ENCODE data around the gene MKS1. TPM values are rescaled to one million over a fixed set of nuclear protein-coding genes. Genes with fewer than 3 reads are reported as not detected.

MKS1 gene
- total RNA-seq, 1 experiment from 2014 or later, result 24.8 TPM

GRCh38 chr17:58244963-58245362 lies 25.9 kb upstream of the MKS1 start:
- no peak overlapping the region for H2BK5ac ChIP-seq (ENCODE audit: insufficient read length, low read length)
- no peak overlapping the region for H4K91ac ChIP-seq (ENCODE audit: insufficient read length, low read depth, low read length)
- no peaks in the 10 kb centered on the region for H3K79me1 ChIP-seq (ENCODE audit: insufficient read depth, low read depth, low read length, poor library complexity, severe bottlenecking)
- H3K27me3 Mint-ChIP-seq (ENCODE audit: low read depth), result peaks cover 96% of the 10 kb centered on the region
- no CpG with 5 or more reads among the region's 6 CpGs for WGBS (ENCODE audit: extremely low coverage, insufficient read length, low lambda C conversion rate)
- H2AK5ac ChIP-seq (ENCODE audit: insufficient read length, low read length), result no peak overlapping the region
- H3K4me1 Mint-ChIP-seq, result peaks cover 11 to 16% of the 10 kb centered on the region in 2 experiments
- H3K27ac Mint-ChIP-seq, result no peak overlapping the region
- no peaks in the 10 kb centered on the region for H3K79me2 ChIP-seq (ENCODE audit: insufficient read depth, low read length)
- H4K20me1 ChIP-seq (ENCODE audit: control insufficient read depth, insufficient read depth, insufficient read length), result no peaks in the 10 kb centered on the region
- H4K8ac ChIP-seq (replicated peaks; ENCODE audit: insufficient read length, low read depth, low read length), result no peak overlapping the region
- H2AFZ ChIP-seq (ENCODE audit: low read length), result no peak overlapping the region
- no peak overlapping the region for H3K18ac ChIP-seq (ENCODE audit: insufficient read length, low read depth, low read length)
- no peak overlapping the region for H3K27ac ChIP-seq (ENCODE audit: insufficient read length, low read depth, low read length)
- H3K23me2 ChIP-seq (ENCODE audit: insufficient read length, low read depth, low read length, poor library complexity, severe bottlenecking), result peaks cover 8% of the 10 kb centered on the region
- H2BK120ac ChIP-seq (ENCODE audit: low read depth, low read length, poor library complexity, severe bottlenecking), result no peak overlapping the region
- no peak overlapping the region for H3K4ac ChIP-seq (ENCODE audit: low read depth, low read length)
- peaks cover 1% of the 10 kb centered on the region for H3K9me3 ChIP-seq (ENCODE audit: control insufficient read depth, low read depth, low read length)
- H4K5ac ChIP-seq (ENCODE audit: insufficient read length, low read depth, low read length), result no peak overlapping the region
- H3T11ph ChIP-seq (ENCODE audit: low read length), result no peak overlapping the region
- H3K14ac ChIP-seq (ENCODE audit: insufficient read depth, low read length), result no peak overlapping the region
- H2BK15ac ChIP-seq (ENCODE audit: low read depth, low read length), result no peak overlapping the region
- H3K36me3 Mint-ChIP-seq (ENCODE audit: insufficient read depth in 1 of 3, low read depth in 3 of 3), result peaks cover 0 to under 1% (median under 1%) of the 10 kb centered on the region in 3 experiments; a peak in 2 of 7 replicates
- no peaks in the 10 kb centered on the region; the same call in 1 of the 2 replicates for H3K4me1 ChIP-seq (ENCODE audit: insufficient read depth, low read length)
- H3K4me3 Mint-ChIP-seq, result no peak overlapping the region
- H3K4me2 ChIP-seq (ENCODE audit: insufficient read depth, insufficient read length, low read length), result no peak overlapping the region
- peaks cover 2% of the 10 kb centered on the region in 2 experiments; a peak in 4 of 5 replicates for H3K9me3 Mint-ChIP-seq
- no peak overlapping the region for H3K9ac ChIP-seq (ENCODE audit: extremely low read depth, insufficient read length, low read length)
- no peak for DNase-seq
- no peak overlapping the region for H2BK12ac ChIP-seq (ENCODE audit: insufficient read length, low read depth, low read length)
- H3K23ac ChIP-seq (ENCODE audit: insufficient read length, low read depth, low read length), result no peak overlapping the region
- no peak for TF ChIP-seq CTCF (conservative IDR thresholded peaks at IDR 0.05)
- no peak overlapping the region for H2BK20ac ChIP-seq (ENCODE audit: low read depth, low read length, poor library complexity, severe bottlenecking)
- H3K27me3 ChIP-seq (ENCODE audit: insufficient read depth, low read length), result peaks cover 21% of the 10 kb centered on the region; the same call in 1 of the 2 replicates
- H3K56ac ChIP-seq (ENCODE audit: insufficient read length, low read depth, low read length), result no peak overlapping the region
